ENCODE data around the gene NHLRC2. TPM values are rescaled to one million over a fixed set of nuclear protein-coding genes. Genes with fewer than 3 reads are reported as not detected.

The NHLRC2 gene
- total RNA-seq, 1 experiment from 2014 or later: 56.3 TPM

- Histone ChIP-seq H3K9me3 (ENCODE audit: control insufficient read depth in 1 of 2, insufficient read depth in 1 of 2, low read depth in 1 of 2, low read length in 2 of 2) (no peaks in the 10 kb centered on the region), H3K9me2 (ENCODE audit: insufficient read depth) (no peaks in the 10 kb centered on the region), H2AFZ (ENCODE audit: low read depth, low read length, poor library complexity, severe bottlenecking) (no peak overlapping the region), H3K4me2 (ENCODE audit: low read length) (no peak overlapping the region), H3K27ac (ENCODE audit: low read depth, low read length) (no peak overlapping the region), H3K36me3 (ENCODE audit: control insufficient read depth in 1 of 2, insufficient read depth in 2 of 2, low read length in 2 of 2) (peaks cover 0 to 11% of the 10 kb centered on the region in 2 experiments; a peak in 2 of 4 replicates), H3K9ac (ENCODE audit: low read length) (no peak overlapping the region), H3K27me3 (ENCODE audit: insufficient read depth, low read length) (no peaks in the 10 kb centered on the region), H3K4me1 (ENCODE audit: control insufficient read depth in 1 of 2, insufficient read depth in 2 of 2, low read length in 2 of 2) (no peaks in the 10 kb centered on the region), H4K20me1 (ENCODE audit: insufficient read depth) (no peaks in the 10 kb centered on the region; the same call in 1 of the 2 replicates), H3K4me3 (replicated peaks in 1 of 2; ENCODE audit: low read depth in 1 of 2, low read length in 2 of 2) (no peak overlapping the region), H3K79me2 (ENCODE audit: insufficient read depth, low read length) (peaks cover 24% of the 10 kb centered on the region; the same call in 1 of the 2 replicates)
- intact Hi-C loops (cut with micrococcal nuclease): no loop called here
- POLR2A ChIA-PET: no interaction called here
- RAD21 ChIA-PET (ENCODE audit: low non-redundant PET in 1 of 2, low total read pairs in 2 of 2, uncharacterized antibody in 2 of 2, unreplicated experiment in 2 of 2): no interaction called here
- DNase-seq (ENCODE audit: low read depth, low spot score) (no peak), ATAC-seq (no peak)
- no TSS peak for BruUV-seq (replicated peaks)
- CTCF ChIA-PET: no interaction called here
- TF ChIP-seq SIN3A (IDR thresholded peaks at IDR 0.05; ENCODE audit: low read depth): no peak
- TF ChIP-seq, protein P1, sequence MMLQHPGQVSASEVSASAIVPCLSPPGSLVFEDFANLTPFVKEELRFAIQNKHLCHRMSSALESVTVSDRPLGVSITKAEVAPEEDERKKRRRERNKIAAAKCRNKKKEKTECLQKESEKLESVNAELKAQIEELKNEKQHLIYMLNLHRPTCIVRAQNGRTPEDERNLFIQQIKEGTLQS (IDR thresholded peaks at IDR 0.05): no peak
- TF ChIP-seq EZH2phosphoT487 (IDR thresholded peaks at IDR 0.05; ENCODE audit: borderline replicate concordance): no peak
- TF ChIP-seq CEBPB (IDR thresholded peaks at IDR 0.05; ENCODE audit: low read depth): no peak
- TF ChIP-seq, protein P2, sequence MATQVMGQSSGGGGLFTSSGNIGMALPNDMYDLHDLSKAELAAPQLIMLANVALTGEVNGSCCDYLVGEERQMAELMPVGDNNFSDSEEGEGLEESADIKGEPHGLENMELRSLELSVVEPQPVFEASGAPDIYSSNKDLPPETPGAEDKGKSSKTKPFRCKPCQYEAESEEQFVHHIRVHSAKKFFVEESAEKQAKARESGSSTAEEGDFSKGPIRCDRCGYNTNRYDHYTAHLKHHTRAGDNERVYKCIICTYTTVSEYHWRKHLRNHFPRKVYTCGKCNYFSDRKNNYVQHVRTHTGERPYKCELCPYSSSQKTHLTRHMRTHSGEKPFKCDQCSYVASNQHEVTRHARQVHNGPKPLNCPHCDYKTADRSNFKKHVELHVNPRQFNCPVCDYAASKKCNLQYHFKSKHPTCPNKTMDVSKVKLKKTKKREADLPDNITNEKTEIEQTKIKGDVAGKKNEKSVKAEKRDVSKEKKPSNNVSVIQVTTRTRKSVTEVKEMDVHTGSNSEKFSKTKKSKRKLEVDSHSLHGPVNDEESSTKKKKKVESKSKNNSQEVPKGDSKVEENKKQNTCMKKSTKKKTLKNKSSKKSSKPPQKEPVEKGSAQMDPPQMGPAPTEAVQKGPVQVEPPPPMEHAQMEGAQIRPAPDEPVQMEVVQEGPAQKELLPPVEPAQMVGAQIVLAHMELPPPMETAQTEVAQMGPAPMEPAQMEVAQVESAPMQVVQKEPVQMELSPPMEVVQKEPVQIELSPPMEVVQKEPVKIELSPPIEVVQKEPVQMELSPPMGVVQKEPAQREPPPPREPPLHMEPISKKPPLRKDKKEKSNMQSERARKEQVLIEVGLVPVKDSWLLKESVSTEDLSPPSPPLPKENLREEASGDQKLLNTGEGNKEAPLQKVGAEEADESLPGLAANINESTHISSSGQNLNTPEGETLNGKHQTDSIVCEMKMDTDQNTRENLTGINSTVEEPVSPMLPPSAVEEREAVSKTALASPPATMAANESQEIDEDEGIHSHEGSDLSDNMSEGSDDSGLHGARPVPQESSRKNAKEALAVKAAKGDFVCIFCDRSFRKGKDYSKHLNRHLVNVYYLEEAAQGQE (IDR thresholded peaks at IDR 0.05; ENCODE audit: low read depth): no peak
- TF ChIP-seq TCF7L2 (IDR thresholded peaks at IDR 0.05; ENCODE audit: borderline replicate concordance, extremely low read depth, insufficient read depth, insufficient read length): no peak
- TF ChIP-seq ELF1 (IDR thresholded peaks at IDR 0.05; ENCODE audit: borderline replicate concordance, low read depth): no peak
- no peak for TF ChIP-seq EGR1 (IDR thresholded peaks at IDR 0.05; ENCODE audit: low read depth)
- no peak for TF ChIP-seq ZNF274 (IDR thresholded peaks at IDR 0.05; ENCODE audit: low read depth, low read length)
- no peak for TF ChIP-seq CBX3 (IDR thresholded peaks at IDR 0.05; ENCODE audit: low read depth)
Observed at GRCh38 chr10:113880236-113880635, 25.8 kb downstream of the NHLRC2 start.

All from HCT116 (cell line).